A549 (cell line): ENCODE measurements around the gene UBXN10. TPM values are rescaled to one million over a fixed set of nuclear protein-coding genes. Genes with fewer than 3 reads are reported as not detected.

Experiments used
- ATAC-seq, 2 experiments: fragments of 200-7000 bp in 1 of 2; fragments of >200 bp in 1 of 2; cut with Nextera tagmentation in 1 of 2; cut with Tn5 transposase in 1 of 2; 3 replicates each; pipeline versions ENCODE4 v1.8.0 to v1.9.1; 2018 to 2020; ENCODE audit warnings: mild to moderate bottlenecking in 1 of 2, moderate library complexity in 1 of 2
- CTCF ChIA-PET: fragments of 300-600 bp; sonication (Branson Sonifier 250); formaldehyde crosslinking; extraction: SDS; loops from one replicate; lab custom pipeline; 2021; ENCODE audit warnings: antibody characterized with exemption, inconsistent platforms; lab: Yijun Ruan, JAX
- POLR2A ChIA-PET: fragments of 350-600 bp; formaldehyde crosslinking; extraction: SDS; loops from one replicate; lab custom pipeline; 2021; ENCODE audit warnings: antibody characterized with exemption, inconsistent platforms; lab: Yijun Ruan, JAX
- DNase-seq, 2 experiments: peaks; one replicate each; pipeline versions ENCODE4 v3.0.0 to v3.0.0-alpha.2; 2011 to 2016; ENCODE audit warnings: low read depth in 1 of 2, low spot score in 1 of 2
- FAIRE-seq: peaks from 2 replicates; lab custom pipeline; 2011; peaks lifted over from hg19 to GRCh38; lab: Jason Lieb, UNC
- H3K27ac ChIP-seq, 2 experiments: fragments of >200 bp; sonication (Bioruptor Twin); formaldehyde crosslinking; 3 replicates each; pipeline ENCODE4 v1.5.1; 2016 to 2017
- H3K4me1 ChIP-seq: fragments of >200 bp; sonication (Bioruptor Twin); formaldehyde crosslinking; 3 replicates; pipeline ENCODE4 v1.6.1; 2016
- H3K4me2 ChIP-seq: fragments of >200 bp; sonication (Bioruptor Twin); formaldehyde crosslinking; 3 replicates; pipeline ENCODE4 v1.6.1; 2016
- H3K4me3 ChIP-seq: fragments of >200 bp; sonication (Bioruptor Twin); formaldehyde crosslinking; 3 replicates; pipeline ENCODE4 v1.5.1; 2016
- H3K9me3 ChIP-seq: fragments of >200 bp; sonication (Bioruptor Twin); formaldehyde crosslinking; 3 replicates; pipeline ENCODE4 v1.6.1; 2016
- CBX2 ChIP-seq: fragments of 200-600 bp; sonication (generic); IDR thresholded peaks from 2 replicates; pipeline ENCODE4 v1.6.1; 2016; ENCODE audit warnings: low read depth, mild to moderate bottlenecking, borderline replicate concordance
- CBX8 ChIP-seq: fragments of 200-600 bp; sonication (generic); IDR thresholded peaks from 2 replicates; pipeline ENCODE4 v1.6.1; 2016
- CHD2 ChIP-seq: fragments of 150-350 bp; IDR thresholded peaks from 2 replicates; pipeline ENCODE4 v1.6.1; 2014; ENCODE audit warnings: low read length; ENCODE audit not compliant: partially characterized antibody
- CHD4 ChIP-seq: fragments of 200-600 bp; sonication (generic); IDR thresholded peaks from 2 replicates; pipeline ENCODE4 v1.6.1; 2016; ENCODE audit warnings: antibody characterized with exemption, mild to moderate bottlenecking, borderline replicate concordance
- EHF ChIP-seq: fragments of 250-450 bp; sonication (Bioruptor Pico); IDR thresholded peaks from 2 replicates; pipeline ENCODE4 v1.5.0; 2020; ENCODE audit warnings: mild to moderate bottlenecking
- EHMT2 ChIP-seq: fragments of 200-600 bp; sonication (generic); IDR thresholded peaks from 2 replicates; pipeline ENCODE4 v1.6.1; 2016; ENCODE audit warnings: antibody characterized with exemption, low read depth, mild to moderate bottlenecking, moderate library complexity
- EP300 ChIP-seq, 2 experiments: fragments of >200 bp; sonication (Bioruptor Twin); formaldehyde crosslinking; IDR thresholded peaks; 2 replicates in 1 of 2; 3 replicates in 1 of 2; pipeline ENCODE4 v1.6.1; 2016 to 2017
- ESRRA ChIP-seq: fragments of 150-350 bp; IDR thresholded peaks from 2 replicates; pipeline ENCODE4 v1.6.1; 2014; ENCODE audit warnings: mild to moderate bottlenecking, low read length, borderline replicate concordance
- FOSB ChIP-seq: fragments of 250-450 bp; sonication (Bioruptor Pico); IDR thresholded peaks from 2 replicates; pipeline ENCODE4 v1.5.0; 2020; ENCODE audit warnings: mild to moderate bottlenecking, moderate library complexity
- FOSL2 ChIP-seq, 2 experiments: fragments of 450-650 bp in 1 of 2; fragments of >200 bp in 1 of 2; sonication (Bioruptor Twin) in 1 of 2; formaldehyde crosslinking; IDR thresholded peaks; 2 replicates each; pipeline versions ENCODE4 v1.5.0 to v1.6.1; 2016 to 2020; ENCODE audit warnings: mild to moderate bottlenecking in 1 of 2, moderate library complexity in 1 of 2
- FOXS1 ChIP-seq: fragments of 250-450 bp; sonication (Bioruptor Pico); IDR thresholded peaks from 2 replicates; pipeline ENCODE4 v1.5.0; 2020; ENCODE audit warnings: mild to moderate bottlenecking, moderate library complexity
- GATA3 ChIP-seq: IDR thresholded peaks from 2 replicates; pipeline ENCODE4 v1.6.1; 2012; ENCODE audit warnings: borderline replicate concordance
- HDAC2 ChIP-seq: fragments of 200-600 bp; sonication (generic); IDR thresholded peaks from 2 replicates; pipeline ENCODE4 v1.6.1; 2016
- HEYL ChIP-seq: fragments of 250-450 bp; sonication (Bioruptor Pico); IDR thresholded peaks from 2 replicates; pipeline ENCODE4 v1.8.0; 2021; ENCODE audit warnings: mild to moderate bottlenecking, moderate library complexity
- HOXA7 ChIP-seq: fragments of 250-450 bp; sonication (Bioruptor Pico); IDR thresholded peaks from 2 replicates; pipeline ENCODE4 v1.5.0; 2020; ENCODE audit warnings: mild to moderate bottlenecking, moderate library complexity
- HOXB13 ChIP-seq: fragments of 250-450 bp; sonication (Bioruptor Pico); IDR thresholded peaks from 2 replicates; pipeline ENCODE4 v1.5.0; 2020; ENCODE audit warnings: low read depth, mild to moderate bottlenecking, moderate library complexity
- JUN ChIP-seq, 2 experiments: fragments of >200 bp; sonication (Bioruptor Twin); formaldehyde crosslinking; IDR thresholded peaks; 2 replicates in 1 of 2; 3 replicates in 1 of 2; pipeline ENCODE4 v1.6.1; 2016 to 2017
- KDM1A ChIP-seq: fragments of 200-600 bp; sonication (generic); IDR thresholded peaks from 2 replicates; pipeline ENCODE4 v1.6.1; 2016; ENCODE audit warnings: low read depth, mild to moderate bottlenecking
- KDM5A ChIP-seq: fragments of 200-600 bp; sonication (generic); IDR thresholded peaks from 2 replicates; pipeline ENCODE4 v1.6.1; 2016; ENCODE audit warnings: antibody characterized with exemption, mild to moderate bottlenecking
- MAZ ChIP-seq: fragments of 150-350 bp; IDR thresholded peaks from 2 replicates; pipeline ENCODE4 v1.6.1; 2014; ENCODE audit warnings: antibody characterized with exemption, low read depth, low read length, borderline replicate concordance
- NFE2L2 ChIP-seq: fragments of 150-350 bp; conservative IDR thresholded peaks from 2 replicates; pipeline ENCODE4 v1.6.1; 2014; ENCODE audit warnings: low read length
- RAD21 ChIP-seq, 2 experiments: fragments of >200 bp in 1 of 2; sonication (Bioruptor Twin) in 1 of 2; formaldehyde crosslinking in 1 of 2; IDR thresholded peaks in 1 of 2; conservative IDR thresholded peaks in 1 of 2; 2 replicates in 1 of 2; 3 replicates in 1 of 2; pipeline ENCODE4 v1.6.1; 2012 to 2018; ENCODE audit warnings: inconsistent platforms in 1 of 2
- RARB ChIP-seq: fragments of 250-450 bp; sonication (Bioruptor Pico); IDR thresholded peaks from 2 replicates; pipeline ENCODE4 v1.8.0; 2021; ENCODE audit warnings: mild to moderate bottlenecking, moderate library complexity
- RNF2 ChIP-seq: fragments of 200-600 bp; sonication (generic); IDR thresholded peaks from 2 replicates; pipeline ENCODE4 v1.6.1; 2016; ENCODE audit warnings: low read depth, mild to moderate bottlenecking, antibody characterized with exemption, moderate library complexity, borderline replicate concordance
- TFCP2L1 ChIP-seq: fragments of 250-450 bp; sonication (Bioruptor Pico); IDR thresholded peaks from 2 replicates; pipeline ENCODE4 v1.5.0; 2021; ENCODE audit warnings: mild to moderate bottlenecking
- TP53 ChIP-seq: fragments of 250-450 bp; sonication (Bioruptor Pico); IDR thresholded peaks from 2 replicates; pipeline ENCODE4 v1.5.0; 2021; ENCODE audit warnings: mild to moderate bottlenecking, moderate library complexity
- ZNF302 ChIP-seq: fragments of 250-450 bp; sonication (Bioruptor Pico); IDR thresholded peaks from 2 replicates; pipeline ENCODE4 v1.9.0; 2021; ENCODE audit warnings: inconsistent platforms, mild to moderate bottlenecking, moderate library complexity
- WGBS: methylation state at CpG from one replicate; pipeline ENCODE4 v1.1.6; 2017; ENCODE audit errors: missing lambda C conversion rate; 5-methylcytosine and 5-hydroxymethylcytosine counted together
- polyA plus RNA-seq, 4 experiments: library from polyadenylated mRNA; depleted of rRNA in 3 of 4; stranded (reverse); fragments of >200 nt; fragmentation: RNase III in 1 of 4; extraction: RNeasy Plus Mini Kit Qiagen cat#74134 plus additional on column Dnase treatment in 1 of 4; gene quantifications; 2 replicates in 3 of 4; 3 replicates in 1 of 4; pipeline ENCODE4 v1.2.3, GENCODE V29; 2011 to 2017
- TF ChIP-seq, protein P1 (sequence below): fragments of 150-350 bp; IDR thresholded peaks from 2 replicates; pipeline ENCODE4 v1.6.1; 2014; ENCODE audit warnings: low read depth, mild to moderate bottlenecking, low read length
- TF ChIP-seq, protein P2 (sequence below): fragments of >200 bp; sonication (Bioruptor Twin); formaldehyde crosslinking; IDR thresholded peaks from 3 replicates; pipeline ENCODE4 v1.5.1; 2016

The UBXN10 gene
- polyA plus RNA-seq, 2 of the 4 experiments (the other 2 are of a cell fraction) = not detected

DNA sequence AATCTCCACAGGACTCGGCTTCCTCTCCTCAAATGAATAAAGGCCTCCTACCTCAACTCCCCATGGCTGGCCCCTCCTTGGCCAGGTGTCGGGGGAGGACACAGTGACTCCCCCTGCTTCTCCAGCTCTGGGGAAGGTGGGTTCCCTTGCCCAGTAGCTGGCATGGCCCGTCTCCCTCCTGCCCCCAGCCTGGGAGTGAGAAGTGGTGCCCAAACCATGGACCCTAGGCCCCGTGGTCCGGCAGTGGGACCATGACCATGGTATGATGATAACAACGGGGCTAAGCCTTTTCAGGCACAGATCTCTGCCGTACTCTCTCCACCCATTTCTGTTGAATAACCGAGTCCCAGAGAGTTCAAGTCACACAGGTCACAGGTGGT, 35.6 kb upstream of the UBXN10 start:
- ATAC-seq = no peak
- Histone ChIP-seq H3K4me1 (0 out of 3 replicates have a peak, but pooled peaks cover 10% of the 10 kb centered on the region), H3K9me3 (no peaks in the 10 kb centered on the region), H3K4me2 (no peak overlapping the region), H3K27ac (no peak overlapping the region), H3K4me3 (no peak overlapping the region)
- TF ChIP-seq JUN (IDR thresholded peaks at IDR 0.05) (no peak), CHD4 (no peak), ZNF302 (CRISPR knock-in tag) (no peak), KDM1A (no peak), CBX2 (no peak), CHD2 (no peak), TFCP2L1 (CRISPR knock-in tag) (no peak), RAD21 (conservative IDR thresholded peaks at IDR 0.05 in 1 of 2, IDR thresholded peaks at IDR 0.05 in 1 of 2) (no peak), KDM5A (no peak), GATA3 (no peak), TP53 (CRISPR knock-in tag) (no peak), RARB (CRISPR knock-in tag) (no peak)
- POLR2A ChIA-PET = no interaction called here
- CTCF ChIA-PET = interaction anchor here (0.7 to 8.5 kb wide), 3 partner anchors 59 to 344 kb away, joined by 3 to 125 read pairs (median 4); partner anchors contain the start of gene PLA2G2E
- no peak for DNase-seq
- no peak for FAIRE-seq
- 80% methylated on average over 8 of the region's 8 CpGs for WGBS

DNA sequence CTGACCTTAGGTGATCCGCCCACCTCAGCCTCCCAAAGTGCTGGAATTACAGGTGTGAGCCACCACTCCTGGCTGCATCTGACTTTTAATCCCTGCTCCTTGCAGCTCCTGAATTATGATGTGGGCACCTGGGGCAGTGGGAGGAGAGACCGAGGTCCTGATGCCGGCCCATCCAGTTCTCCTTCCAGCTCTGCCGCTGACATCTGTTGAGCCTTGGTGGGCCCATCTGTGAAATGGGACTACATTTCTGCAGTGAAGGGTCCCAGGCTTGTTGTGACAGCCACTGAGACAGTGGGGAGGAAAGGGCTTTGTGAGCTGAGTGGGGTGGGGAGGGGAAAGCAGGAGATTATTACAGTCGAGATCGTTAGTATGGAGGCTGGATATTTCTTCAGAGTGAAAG, 34.9 kb upstream of the UBXN10 start:
- TF ChIP-seq EHMT2 (no peak), HDAC2 (no peak), KDM1A (no peak), FOSB (CRISPR knock-in tag) (no peak), HOXA7 (CRISPR knock-in tag) (no peak), HOXB13 (CRISPR knock-in tag) (no peak), HEYL (CRISPR knock-in tag) (no peak), NFE2L2 (no peak), RAD21 (conservative IDR thresholded peaks at IDR 0.05 in 1 of 2, IDR thresholded peaks at IDR 0.05 in 1 of 2) (no peak), KDM5A (no peak), EP300 (IDR thresholded peaks at IDR 0.05) (no peak), FOSL2 (IDR thresholded peaks at IDR 0.05) (no peak), FOSL2 (CRISPR knock-in tag; IDR thresholded peaks at IDR 0.05) (no peak), ESRRA (no peak), MAZ (no peak), CBX8 (no peak), RNF2 (no peak), FOXS1 (no peak), EHF (no peak)
- TF ChIP-seq, protein P1, sequence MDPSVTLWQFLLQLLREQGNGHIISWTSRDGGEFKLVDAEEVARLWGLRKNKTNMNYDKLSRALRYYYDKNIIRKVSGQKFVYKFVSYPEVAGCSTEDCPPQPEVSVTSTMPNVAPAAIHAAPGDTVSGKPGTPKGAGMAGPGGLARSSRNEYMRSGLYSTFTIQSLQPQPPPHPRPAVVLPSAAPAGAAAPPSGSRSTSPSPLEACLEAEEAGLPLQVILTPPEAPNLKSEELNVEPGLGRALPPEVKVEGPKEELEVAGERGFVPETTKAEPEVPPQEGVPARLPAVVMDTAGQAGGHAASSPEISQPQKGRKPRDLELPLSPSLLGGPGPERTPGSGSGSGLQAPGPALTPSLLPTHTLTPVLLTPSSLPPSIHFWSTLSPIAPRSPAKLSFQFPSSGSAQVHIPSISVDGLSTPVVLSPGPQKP = no peak
- TF ChIP-seq, protein P2, sequence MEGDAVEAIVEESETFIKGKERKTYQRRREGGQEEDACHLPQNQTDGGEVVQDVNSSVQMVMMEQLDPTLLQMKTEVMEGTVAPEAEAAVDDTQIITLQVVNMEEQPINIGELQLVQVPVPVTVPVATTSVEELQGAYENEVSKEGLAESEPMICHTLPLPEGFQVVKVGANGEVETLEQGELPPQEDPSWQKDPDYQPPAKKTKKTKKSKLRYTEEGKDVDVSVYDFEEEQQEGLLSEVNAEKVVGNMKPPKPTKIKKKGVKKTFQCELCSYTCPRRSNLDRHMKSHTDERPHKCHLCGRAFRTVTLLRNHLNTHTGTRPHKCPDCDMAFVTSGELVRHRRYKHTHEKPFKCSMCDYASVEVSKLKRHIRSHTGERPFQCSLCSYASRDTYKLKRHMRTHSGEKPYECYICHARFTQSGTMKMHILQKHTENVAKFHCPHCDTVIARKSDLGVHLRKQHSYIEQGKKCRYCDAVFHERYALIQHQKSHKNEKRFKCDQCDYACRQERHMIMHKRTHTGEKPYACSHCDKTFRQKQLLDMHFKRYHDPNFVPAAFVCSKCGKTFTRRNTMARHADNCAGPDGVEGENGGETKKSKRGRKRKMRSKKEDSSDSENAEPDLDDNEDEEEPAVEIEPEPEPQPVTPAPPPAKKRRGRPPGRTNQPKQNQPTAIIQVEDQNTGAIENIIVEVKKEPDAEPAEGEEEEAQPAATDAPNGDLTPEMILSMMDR = no peak
- ChIA-PET CTCF (interaction anchor here (0.7 to 8.5 kb wide), 8 partner anchors 9 to 489 kb away, joined by 3 to 125 read pairs (median 4); partner anchors contain the start of gene PLA2G2E), POLR2A (no interaction called here)
- FAIRE-seq (no peak), DNase-seq (no peak), ATAC-seq (no peak)
- Histone ChIP-seq H3K4me1 (0 out of 3 replicates have a peak, but pooled peaks cover 10% of the 10 kb centered on the region), H3K27ac (no peak overlapping the region), H3K9me3 (no peaks in the 10 kb centered on the region), H3K4me2 (no peak overlapping the region), H3K4me3 (no peak overlapping the region)
- 48% methylated on average over 3 of the region's 6 CpGs for WGBS
